Upper lobe of right lung (tissue), 1 donor: Measurements from ENCODE around the gene BMPER. TPM values are rescaled to one million over a fixed set of nuclear protein-coding genes. Genes with fewer than 3 reads are reported as not detected.

ENCODE experiments used
- ATAC-seq: fragments of 200-7000 bp; cut with Tn5 transposase; one replicate; pipeline ENCODE4 v1.9.1; 2020; ENCODE audit warnings: mild to moderate bottlenecking, moderate library complexity
- DNase-seq: peaks from one replicate; pipeline ENCODE4 v3.0.0-alpha.2; 2020
- H3K27ac ChIP-seq: fragments of 200-600 bp; one replicate; pipeline ENCODE4 v1.8.0; 2022
- H3K27me3 ChIP-seq: fragments of 200-600 bp; one replicate; pipeline ENCODE4 v1.8.0; 2022; ENCODE audit warnings: mild to moderate bottlenecking
- H3K36me3 ChIP-seq: fragments of 200-600 bp; one replicate; pipeline ENCODE4 v1.8.0; 2022
- H3K4me1 ChIP-seq: fragments of 200-600 bp; one replicate; pipeline ENCODE4 v1.8.0; 2022
- H3K4me3 ChIP-seq: fragments of 200-600 bp; one replicate; pipeline ENCODE4 v1.8.0; 2022; ENCODE audit warnings: mild to moderate bottlenecking
- H3K9me3 ChIP-seq: fragments of 200-600 bp; one replicate; pipeline ENCODE4 v1.8.0; 2022
- intact Hi-C: fragments of 100-400 bp; cut with DNase I; formaldehyde crosslinking; loops from one replicate; pipeline ENCODE4 v1.11.0; 2022
- total RNA-seq: library from RNA; stranded (reverse); fragmentation: NEBNext Ultra II Directional; extraction: Animal tissue kit (Norgen Biotek cat#: 25700); gene quantifications from one replicate; pipeline ENCODE4 v1.2.1, GENCODE V29; 2021
- TF ChIP-seq, protein P1 (sequence below): fragments of 200-600 bp; IDR thresholded peaks from one replicate; pipeline ENCODE4 v1.8.0; 2022; ENCODE audit warnings: antibody characterized with exemption
- donor health status: DM: no; HTN: yes; CAD: no; lungs with severe emphysema.

BMPER gene
- total RNA-seq, 1 donor from 2014 or later = 10.0 TPM

DNA sequence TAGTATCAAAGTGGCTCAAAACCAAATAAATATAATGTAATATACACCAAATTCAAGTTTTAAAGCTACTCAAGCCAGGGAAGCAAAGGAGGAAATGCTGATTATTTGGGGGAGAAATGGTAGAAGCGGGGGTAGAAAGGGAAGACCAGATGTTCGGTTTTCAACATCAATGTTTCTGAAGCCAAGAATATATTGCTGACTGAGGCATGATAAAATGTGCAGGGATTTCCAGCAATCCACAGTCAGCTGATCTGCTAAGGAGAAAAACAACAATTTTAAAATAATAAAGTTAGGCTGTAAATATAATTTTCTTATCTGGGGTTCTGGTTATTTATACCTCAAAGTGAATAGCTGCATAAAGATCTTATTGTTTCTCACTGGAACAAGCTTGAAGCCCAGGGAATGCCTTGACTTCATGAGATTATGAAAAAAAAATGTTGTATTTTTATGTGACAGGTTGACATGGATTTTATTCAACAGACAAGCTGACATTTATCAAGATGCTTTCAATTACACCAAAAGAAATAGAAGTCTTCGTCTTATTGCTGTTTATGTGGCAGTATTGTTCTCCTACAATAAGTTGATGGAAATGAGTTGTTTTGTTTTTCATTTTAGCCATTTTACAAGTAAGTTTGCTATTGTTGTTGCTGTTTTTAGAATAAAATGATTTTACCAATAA is 28.6 kb upstream of the BMPER start:
- Histone ChIP-seq H3K4me3 (no peak overlapping the region), H3K9me3 (no peaks in the 10 kb centered on the region), H3K4me1 (no peaks in the 10 kb centered on the region), H3K36me3 (no peaks in the 10 kb centered on the region), H3K27me3 (no peaks in the 10 kb centered on the region), H3K27ac (no peak overlapping the region)
- intact Hi-C loops = no loop called here
- DNase-seq (no peak), ATAC-seq (no peak)
- TF ChIP-seq, protein P1, sequence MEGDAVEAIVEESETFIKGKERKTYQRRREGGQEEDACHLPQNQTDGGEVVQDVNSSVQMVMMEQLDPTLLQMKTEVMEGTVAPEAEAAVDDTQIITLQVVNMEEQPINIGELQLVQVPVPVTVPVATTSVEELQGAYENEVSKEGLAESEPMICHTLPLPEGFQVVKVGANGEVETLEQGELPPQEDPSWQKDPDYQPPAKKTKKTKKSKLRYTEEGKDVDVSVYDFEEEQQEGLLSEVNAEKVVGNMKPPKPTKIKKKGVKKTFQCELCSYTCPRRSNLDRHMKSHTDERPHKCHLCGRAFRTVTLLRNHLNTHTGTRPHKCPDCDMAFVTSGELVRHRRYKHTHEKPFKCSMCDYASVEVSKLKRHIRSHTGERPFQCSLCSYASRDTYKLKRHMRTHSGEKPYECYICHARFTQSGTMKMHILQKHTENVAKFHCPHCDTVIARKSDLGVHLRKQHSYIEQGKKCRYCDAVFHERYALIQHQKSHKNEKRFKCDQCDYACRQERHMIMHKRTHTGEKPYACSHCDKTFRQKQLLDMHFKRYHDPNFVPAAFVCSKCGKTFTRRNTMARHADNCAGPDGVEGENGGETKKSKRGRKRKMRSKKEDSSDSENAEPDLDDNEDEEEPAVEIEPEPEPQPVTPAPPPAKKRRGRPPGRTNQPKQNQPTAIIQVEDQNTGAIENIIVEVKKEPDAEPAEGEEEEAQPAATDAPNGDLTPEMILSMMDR = no peak

DNA sequence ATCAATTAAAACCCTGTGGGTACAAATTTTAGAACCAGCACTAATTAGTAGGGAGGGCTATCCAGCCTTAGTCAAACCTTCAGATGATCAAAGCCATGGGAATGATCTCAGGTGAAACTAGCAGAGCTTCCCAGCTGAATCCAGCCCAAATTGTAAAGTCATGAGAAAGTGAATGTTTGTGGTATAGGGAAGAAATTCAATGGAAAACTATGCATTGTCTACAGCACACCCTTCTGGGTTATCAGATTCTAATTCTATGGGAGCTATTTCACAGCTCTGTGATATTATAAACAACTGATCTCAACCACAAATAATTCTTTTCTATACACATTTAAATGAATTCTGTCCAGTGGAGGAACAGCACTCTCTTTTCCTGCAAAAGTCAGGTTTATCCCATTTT is 24.6 kb upstream of the BMPER start:
- H3K4me1 ChIP-seq = peaks cover 3% of the 10 kb centered on the region
- ATAC-seq (no peak), DNase-seq (no peak)
- TF ChIP-seq, protein P1 = no peak
- H3K27ac ChIP-seq = no peak overlapping the region
- intact Hi-C loops = no loop called here
- no peak overlapping the region for H3K4me3 ChIP-seq
- no peaks in the 10 kb centered on the region for H3K36me3 ChIP-seq
- H3K27me3 ChIP-seq = no peaks in the 10 kb centered on the region
- H3K9me3 ChIP-seq = no peaks in the 10 kb centered on the region

DNA sequence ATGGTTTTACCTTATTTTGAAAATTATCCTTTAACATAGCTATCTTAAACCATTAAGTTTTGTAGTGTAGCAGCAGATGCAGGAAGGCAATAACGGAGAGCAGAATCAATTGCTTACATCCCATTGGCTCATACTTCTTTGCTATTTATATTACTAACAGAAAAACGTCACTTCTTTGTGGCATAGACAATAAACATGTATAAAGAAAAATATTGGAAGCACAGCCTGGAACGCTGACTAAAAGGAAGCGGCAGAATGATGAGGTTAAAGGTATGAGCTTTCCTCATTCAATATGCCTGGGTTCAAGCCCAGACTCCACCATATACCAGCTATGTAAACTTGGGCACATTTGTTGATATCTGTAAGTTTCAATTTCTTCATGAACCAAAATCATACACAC is 24.0 kb upstream of the BMPER start:
- TF ChIP-seq, protein P1 = no peak
- Histone ChIP-seq H3K27me3 (no peaks in the 10 kb centered on the region), H3K27ac (no peak overlapping the region), H3K9me3 (no peaks in the 10 kb centered on the region), H3K4me3 (no peak overlapping the region), H3K4me1 (peaks cover 3% of the 10 kb centered on the region), H3K36me3 (no peaks in the 10 kb centered on the region)
- intact Hi-C loops = no loop called here
- DNase-seq (no peak), ATAC-seq (no peak)

DNA sequence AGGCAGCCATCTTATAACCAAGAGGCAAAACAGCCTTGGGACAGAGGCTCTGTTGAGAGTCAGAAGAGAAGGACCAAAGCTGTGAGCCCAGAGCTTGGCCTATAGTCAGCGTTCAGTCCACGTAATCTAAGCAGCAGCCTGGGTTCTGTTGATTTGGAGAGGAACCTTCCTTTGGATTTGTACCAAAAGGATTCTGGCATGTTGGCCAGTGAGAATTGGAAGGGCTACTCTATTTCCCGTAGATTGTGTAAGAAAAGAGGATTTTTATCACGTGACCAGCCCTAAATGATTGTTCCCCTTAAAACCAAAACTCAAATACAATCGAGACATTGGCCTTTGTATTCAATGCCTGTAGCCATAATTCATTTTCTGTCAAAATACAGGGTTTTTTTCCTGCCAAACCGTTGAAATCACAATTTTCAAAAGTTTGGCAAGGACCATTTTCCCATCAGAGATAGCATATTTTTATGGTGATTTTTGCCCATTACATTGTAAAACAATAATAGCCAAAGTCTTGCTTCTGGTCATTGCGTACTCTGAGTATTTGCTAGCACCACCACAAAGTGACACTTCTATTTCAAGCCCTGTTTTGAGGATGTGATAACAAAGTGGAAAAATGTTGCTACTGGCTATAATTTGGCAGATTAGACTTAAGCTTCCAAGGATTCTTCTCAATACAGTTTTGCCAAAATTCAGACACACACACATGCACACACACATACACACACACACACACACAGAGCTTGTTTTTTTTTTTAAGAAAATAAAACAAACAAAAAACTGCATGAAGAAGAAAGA is 23.1 kb upstream of the BMPER start:
- Histone ChIP-seq H3K27ac (no peak overlapping the region), H3K4me3 (no peak overlapping the region), H3K27me3 (no peaks in the 10 kb centered on the region), H3K36me3 (no peaks in the 10 kb centered on the region), H3K9me3 (no peaks in the 10 kb centered on the region), H3K4me1 (peaks cover 3% of the 10 kb centered on the region)
- DNase-seq = no peak
- peak; percentile 36 for ATAC-seq
- intact Hi-C loops = no loop called here
- TF ChIP-seq, protein P1 = no peak

DNA sequence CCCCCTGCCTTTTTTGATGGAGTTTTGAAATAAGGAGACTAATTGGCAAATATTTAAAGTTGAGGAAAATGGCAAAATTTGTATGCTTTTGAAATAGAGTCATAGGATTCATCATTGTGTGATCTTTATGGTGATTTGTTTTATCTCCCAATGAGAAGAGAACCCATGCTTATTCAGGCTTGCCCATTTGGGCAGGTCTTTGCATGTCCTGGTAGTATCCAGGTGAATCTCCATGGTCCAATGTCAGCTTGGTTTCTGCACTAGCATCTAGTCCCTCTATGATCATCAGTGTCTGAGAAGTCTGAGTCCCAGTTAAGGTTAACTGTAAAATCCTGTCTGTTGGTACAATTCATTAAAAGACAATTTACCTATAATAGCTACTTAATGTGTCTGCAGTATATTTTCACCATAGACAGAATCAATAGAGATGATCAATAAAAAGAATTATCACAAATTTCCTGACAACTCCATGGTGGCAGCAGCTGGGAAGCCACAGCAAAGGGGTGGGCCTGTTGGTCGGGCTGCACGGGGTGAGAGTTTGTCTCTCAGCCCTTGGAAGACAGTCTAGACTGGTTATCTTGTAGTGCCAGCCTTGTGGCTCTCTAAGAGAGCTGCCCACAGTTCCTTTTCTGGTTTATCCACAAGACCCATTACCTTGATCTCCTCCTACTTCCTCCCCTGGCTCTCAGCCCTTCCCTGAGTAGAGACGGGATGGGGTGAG is 22.2 kb upstream of the BMPER start:
- DNase-seq (no peak), ATAC-seq (no peak)
- H3K4me3 ChIP-seq = no peak overlapping the region

More for the DNA sequence above, 22.2 kb upstream of the BMPER start:
- Histone ChIP-seq H3K36me3 (no peaks in the 10 kb centered on the region), H3K4me1 (peaks cover 3% of the 10 kb centered on the region), H3K27ac (no peak overlapping the region), H3K9me3 (no peaks in the 10 kb centered on the region), H3K27me3 (no peaks in the 10 kb centered on the region)
- TF ChIP-seq, protein P1 = no peak
- intact Hi-C loops = no loop called here
